Neural cell (in vitro differentiated cells): ENCODE results near the gene VPS39. TPM values are rescaled to one million over a fixed set of nuclear protein-coding genes. Genes with fewer than 3 reads are reported as not detected.

ENCODE experiments used
- H2AFZ ChIP-seq: fragments of 200-600, 300-800 bp; sonication (generic), shearing (Covaris generic); 2 replicates; pipeline ENCODE4 v1.6.0; 2014; ENCODE audit warnings: low read depth, mild to moderate bottlenecking, antibody characterized with exemption, low read length, moderate library complexity
- H3F3A ChIP-seq: fragments of 200-600 bp; shearing (Covaris generic); 2 replicates; pipeline ENCODE4 v1.6.1; 2016; ENCODE audit warnings: mild to moderate bottlenecking, moderate library complexity, mixed read lengths, antibody characterized with exemption, low read length; ENCODE audit not compliant: insufficient read depth, poor library complexity, severe bottlenecking
- H3K27ac ChIP-seq: fragments of 200-600, 300-800 bp; sonication (generic), shearing (Covaris generic); 2 replicates; pipeline ENCODE4 v1.5.1; 2014; ENCODE audit warnings: mild to moderate bottlenecking, low read length, moderate library complexity
- H3K27me3 ChIP-seq: fragments of 300-800, 200-600 bp; sonication (generic), shearing (Covaris generic); 2 replicates; pipeline ENCODE4 v1.6.0; 2014; ENCODE audit warnings: mild to moderate bottlenecking, low read depth, low read length, moderate library complexity; ENCODE audit not compliant: insufficient read depth
- H3K36me3 ChIP-seq: fragments of 300-800, 200-600 bp; sonication (generic), shearing (Covaris generic); 2 replicates; pipeline ENCODE4 v1.5.1; 2014; ENCODE audit warnings: mild to moderate bottlenecking, antibody characterized with exemption, low read length, moderate library complexity; ENCODE audit not compliant: insufficient read depth
- H3K4me2 ChIP-seq: fragments of 300-800, 200-600 bp; sonication (generic), shearing (Covaris generic); 2 replicates; pipeline ENCODE4 v1.6.0; 2014; ENCODE audit warnings: mild to moderate bottlenecking, low read length
- H3K4me3 ChIP-seq: fragments of 300-800, 200-600 bp; sonication (generic), shearing (Covaris generic); 2 replicates; pipeline ENCODE4 v1.5.1; 2014; ENCODE audit warnings: mild to moderate bottlenecking, low read length, moderate library complexity
- H3K79me2 ChIP-seq: fragments of 200-600 bp; shearing (Covaris generic); replicated peaks from 2 replicates; pipeline ENCODE4 v1.6.0; 2014; ENCODE audit warnings: mild to moderate bottlenecking, low read length, moderate library complexity; ENCODE audit not compliant: insufficient read depth
- H3K9ac ChIP-seq: fragments of 300-800, 200-600 bp; sonication (generic), shearing (Covaris generic); 2 replicates; pipeline ENCODE4 v1.6.1; 2016; ENCODE audit warnings: mild to moderate bottlenecking, low read length, mixed read lengths
- H3K9me2 ChIP-seq: fragments of 200-600 bp; shearing (Covaris generic); 2 replicates; pipeline ENCODE4 v1.6.1; 2016; ENCODE audit warnings: mild to moderate bottlenecking, low read length, mixed read lengths; ENCODE audit not compliant: insufficient read depth
- H3K9me3 ChIP-seq: fragments of 200-600, 300-800 bp; sonication (generic), shearing (Covaris generic); 2 replicates; pipeline ENCODE4 v1.6.1; 2016; ENCODE audit warnings: mild to moderate bottlenecking, mixed run types, low read length, moderate library complexity, mixed read lengths
- H4K20me1 ChIP-seq: fragments of 200-600 bp; shearing (Covaris generic); 2 replicates; pipeline ENCODE4 v1.6.1; 2016; ENCODE audit warnings: mild to moderate bottlenecking, mixed run types; ENCODE audit not compliant: insufficient read depth
- CTCF ChIP-seq: fragments of 450-650 bp; IDR thresholded peaks from 2 replicates; pipeline ENCODE4 v1.5.1; 2014; ENCODE audit warnings: antibody characterized with exemption, mild to moderate bottlenecking, moderate library complexity; ENCODE audit not compliant: poor library complexity, severe bottlenecking
- EP300 ChIP-seq: fragments of 450-650 bp; conservative IDR thresholded peaks from 2 replicates; pipeline ENCODE4 v1.6.1; 2014; ENCODE audit warnings: antibody characterized with exemption, mild to moderate bottlenecking, moderate library complexity; ENCODE audit not compliant: poor library complexity, severe bottlenecking
- EZH2 ChIP-seq: fragments of 200-600, 300-800 bp; shearing (Covaris generic), sonication (generic); IDR thresholded peaks from 2 replicates; pipeline ENCODE4 v1.6.1; 2014; ENCODE audit warnings: antibody characterized with exemption, low read length, borderline replicate concordance, mild to moderate bottlenecking; ENCODE audit not compliant: insufficient read depth, poor library complexity, severe bottlenecking
- MXI1 ChIP-seq: fragments of 450-650 bp; conservative IDR thresholded peaks from 2 replicates; pipeline ENCODE4 v1.6.1; 2014; ENCODE audit warnings: antibody characterized with exemption, mild to moderate bottlenecking; ENCODE audit not compliant: poor library complexity, severe bottlenecking
- POLR2AphosphoS5 ChIP-seq: IDR thresholded peaks from 2 replicates; pipeline ENCODE4 v1.6.1; 2012
- RAD21 ChIP-seq: fragments of 450-650 bp; conservative IDR thresholded peaks from 2 replicates; pipeline ENCODE4 v1.6.1; 2014; ENCODE audit warnings: antibody characterized with exemption, mild to moderate bottlenecking, moderate library complexity
- REST ChIP-seq: IDR thresholded peaks from 2 replicates; pipeline ENCODE4 v1.6.1; 2012; ENCODE audit warnings: borderline replicate concordance
- SMC3 ChIP-seq: fragments of 450-650 bp; conservative IDR thresholded peaks from 2 replicates; pipeline ENCODE4 v1.6.1; 2014; ENCODE audit warnings: antibody characterized with exemption, mild to moderate bottlenecking, moderate library complexity; ENCODE audit not compliant: poor library complexity
- TAF1 ChIP-seq: IDR thresholded peaks from 2 replicates; pipeline ENCODE4 v1.6.1; 2012; ENCODE audit warnings: low read depth
- polyA plus RNA-seq: library from polyadenylated mRNA; depleted of rRNA; stranded (reverse); fragments of >200 nt; gene quantifications from 2 replicates; pipeline ENCODE4 v1.2.3, GENCODE V29; 2014
- small RNA-seq, 3 experiments: library from RNA; depleted of rRNA; stranded (forward); fragments of <200 nt; gene quantifications; one replicate each; pipeline ENCODE3, GENCODE V24; 2012

VPS39 gene
- polyA plus RNA-seq, 1 donor from 2014 or later, result 59.9 TPM

GRCh38 chr15:42108806-42109205 is 99.3 kb downstream of the VPS39 start:
- Histone ChIP-seq H3K9me2 (no peaks in the 10 kb centered on the region), H3K27me3 (no peaks in the 10 kb centered on the region), H3K9ac (no peak overlapping the region), H3K27ac (no peak overlapping the region), H3F3A (no peaks in the 10 kb centered on the region), H2AFZ (no peak overlapping the region), H3K4me3 (no peak overlapping the region), H4K20me1 (no peaks in the 10 kb centered on the region), H3K9me3 (no peaks in the 10 kb centered on the region), H3K4me2 (no peak overlapping the region), H3K36me3 (no peaks in the 10 kb centered on the region), H3K79me2 (no peaks in the 10 kb centered on the region)
- no peak for TF ChIP-seq RAD21
- no peak for TF ChIP-seq EP300
- TF ChIP-seq REST, result no peak
- TF ChIP-seq EZH2, result no peak
- TF ChIP-seq CTCF, result no peak
- TF ChIP-seq POLR2AphosphoS5, result no peak
- no peak for TF ChIP-seq SMC3
- TF ChIP-seq MXI1, result no peak
- TF ChIP-seq TAF1, result no peak

Small RNAs within 50 kb of the gene (small RNA-seq; reads per million reads assigned to genes)
- 2.9 to 15.7 (median 7.7) reads per million in 3 experiments for gene MIR627

Other genes with a start within 250 kb of the VPS39 start
- 0.09 and 0.34 TPM in 2 replicates for gene EHD4, start 235.7 kb downstream of the VPS39 start, polyA plus RNA-seq
- not detected in 2 replicates for gene PLA2G4E, start 187.3 kb downstream of the VPS39 start, polyA plus RNA-seq
- not detected in 2 replicates for gene PLA2G4D, start 113.7 kb downstream of the VPS39 start, polyA plus RNA-seq
- not detected in 2 replicates for gene PLA2G4F, start 51.7 kb downstream of the VPS39 start, polyA plus RNA-seq
- gene GANC, start 64.9 kb upstream of the VPS39 start, polyA plus RNA-seq, result 5.3 and 6.0 TPM in 2 replicates
- gene TMEM87A, start 65.1 kb upstream of the VPS39 start, polyA plus RNA-seq, result 50.4 and 53.3 TPM in 2 replicates
- 1.5 TPM in 1 of 2 replicates, not detected in the other for gene CAPN3, start 151.2 kb upstream of the VPS39 start, polyA plus RNA-seq